HG02678 (cell line): ENCODE data around the gene CDH15.
"Not testable (repeated sequence)": the region's sequence is repeated elsewhere in the genome, so short reads cannot be mapped to it uniquely, and the experiment has no call there.

Experiments
- ATAC-seq: cut with Tn5 transposase; IDR thresholded peaks from one replicate; pipeline ENCODE4 v1.9.1; 2021; ENCODE audit warnings: mild to moderate bottlenecking, moderate library complexity; ENCODE audit not compliant: unreplicated experiment

The CDH15 gene

DNA sequence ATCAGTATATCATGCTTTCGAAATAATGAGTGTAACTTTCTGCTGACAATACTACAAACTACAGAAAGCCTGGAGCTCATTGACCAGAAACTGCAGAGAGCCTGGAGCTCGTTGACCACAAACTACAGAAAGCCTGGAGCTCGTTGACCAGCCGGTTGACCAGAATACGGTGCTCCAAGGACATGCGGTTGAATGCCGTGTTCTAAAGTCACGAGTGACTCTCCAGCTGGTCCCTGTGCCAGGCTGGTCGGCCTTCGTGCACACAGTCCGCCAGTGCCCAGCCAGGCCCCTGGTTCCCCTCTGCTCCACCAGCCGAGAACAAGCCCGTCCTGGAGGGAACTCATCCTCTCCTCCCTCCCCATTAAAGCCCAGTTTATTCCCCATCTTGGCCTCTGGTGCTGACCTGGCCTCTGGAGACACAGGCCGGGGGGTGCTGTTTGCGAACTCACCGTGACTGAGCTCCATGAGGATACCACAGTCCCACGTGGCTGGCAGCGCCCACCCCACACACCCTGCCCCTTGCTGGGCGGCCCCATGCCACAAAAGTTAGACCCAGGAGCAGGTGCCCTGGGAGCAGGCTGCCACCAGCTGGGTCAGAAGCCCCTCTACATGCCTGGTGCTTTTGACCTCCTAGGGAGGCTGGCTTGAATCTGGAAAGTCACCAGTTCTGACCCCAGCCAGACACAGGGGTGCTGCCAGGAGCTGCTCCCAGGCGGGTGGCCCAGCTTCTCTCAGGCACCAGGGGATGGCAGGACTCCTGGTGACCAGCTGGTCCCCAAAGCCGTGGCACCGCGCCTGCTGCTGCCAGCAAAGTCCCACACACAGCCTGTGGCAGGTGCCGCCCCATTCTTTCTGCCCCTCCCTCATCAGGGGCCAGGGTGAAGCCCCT lies 15.5 kb upstream of the CDH15 start:
- no peak for ATAC-seq

DNA sequence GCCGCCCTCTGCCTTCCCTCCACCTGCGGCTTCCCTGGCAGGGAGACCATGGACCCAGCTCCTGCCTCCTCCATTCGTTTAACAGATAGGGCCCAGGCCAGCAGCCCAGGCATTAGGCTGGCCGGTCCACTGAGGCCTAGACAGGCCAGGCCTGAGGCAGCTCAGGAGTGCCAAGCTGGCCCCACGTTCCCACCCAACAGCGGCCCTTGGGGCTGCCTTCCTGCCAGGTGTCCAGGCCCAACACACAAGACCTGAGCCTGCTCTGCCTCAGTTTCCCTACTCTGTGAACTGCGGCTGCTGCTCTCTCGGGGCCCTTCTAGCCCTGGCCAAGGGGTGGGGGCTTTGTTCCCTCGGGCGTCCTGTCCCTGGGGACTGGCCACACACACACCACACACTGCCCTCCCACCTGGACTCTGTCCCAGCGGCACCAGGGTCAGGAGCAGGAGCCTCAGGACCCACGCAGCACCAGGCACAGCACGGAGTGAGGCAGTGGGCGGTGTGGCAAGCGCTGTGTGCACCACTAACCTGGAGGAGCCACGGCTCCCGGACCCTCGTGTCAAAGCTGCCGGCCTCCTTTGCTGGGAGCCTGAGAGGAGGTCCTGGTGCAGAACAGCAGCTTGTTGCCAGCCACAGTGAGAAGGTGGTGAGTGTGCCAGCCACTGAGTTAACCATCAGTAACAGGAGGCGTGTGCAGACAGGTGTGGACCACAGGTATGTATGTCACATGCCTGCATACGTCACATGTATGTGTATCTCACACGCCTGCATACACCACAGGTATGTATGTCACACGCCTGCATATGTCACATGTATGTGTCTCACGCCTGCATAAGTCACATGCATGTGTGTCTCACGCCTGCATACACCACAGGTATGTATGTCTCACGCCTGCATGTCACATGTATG lies 14.6 kb upstream of the CDH15 start:
- ATAC-seq, result no peak

DNA sequence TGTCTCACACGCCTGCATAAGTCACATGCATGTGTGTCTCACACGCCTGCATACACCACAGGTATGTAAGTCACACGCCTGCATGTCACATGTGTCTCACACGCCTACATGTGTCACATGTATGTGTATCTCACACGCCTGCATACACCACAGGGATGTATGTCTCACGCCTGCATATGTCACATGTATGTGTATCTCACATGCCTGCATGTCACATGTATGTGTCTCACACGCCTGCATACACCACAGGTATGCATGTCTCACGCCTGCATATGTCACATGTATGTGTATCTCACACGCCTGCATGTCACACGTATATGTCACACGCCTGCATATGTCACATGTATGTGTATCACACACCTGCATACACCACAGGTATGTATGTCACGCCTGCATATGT lies 13.8 kb upstream of the CDH15 start:
- ATAC-seq, result no peak

DNA sequence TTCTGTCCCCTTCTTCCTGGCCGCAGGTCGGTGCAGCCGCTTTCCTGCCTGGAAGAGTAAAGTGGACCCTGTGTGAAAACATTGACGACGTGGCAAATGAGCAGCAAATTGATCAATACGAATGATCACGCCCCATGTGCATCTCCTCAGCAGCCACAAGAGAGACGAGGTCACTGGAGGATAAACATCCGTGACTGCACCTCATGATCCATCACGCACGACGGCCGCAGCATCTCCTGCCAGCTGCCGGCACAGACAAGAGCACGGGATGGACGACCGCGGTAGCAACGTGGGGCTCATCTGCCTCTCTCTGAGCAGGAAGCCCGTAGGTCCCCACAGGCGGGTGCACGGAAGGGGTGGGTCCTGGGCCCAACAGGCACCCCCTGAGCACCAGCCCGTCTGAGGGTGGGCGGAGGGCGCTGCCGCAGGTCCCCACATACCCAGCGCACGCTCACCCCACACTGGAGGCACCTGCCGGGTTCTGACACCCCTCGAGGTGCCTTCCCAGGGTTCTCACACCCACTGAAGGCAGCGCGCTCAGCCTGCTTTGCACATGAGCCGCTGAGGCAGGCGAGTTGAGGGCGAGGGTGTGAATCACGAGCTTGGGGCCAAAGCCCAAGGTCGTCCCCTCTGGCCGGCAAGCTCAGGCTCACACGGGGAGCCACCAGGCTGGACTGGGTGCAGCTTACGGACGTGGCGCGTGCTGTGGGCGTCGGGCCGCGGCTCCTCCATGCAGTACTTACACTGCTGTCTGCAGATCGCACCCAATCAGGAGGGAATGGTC lies 12.3 kb upstream of the CDH15 start:
- no peak for ATAC-seq

DNA sequence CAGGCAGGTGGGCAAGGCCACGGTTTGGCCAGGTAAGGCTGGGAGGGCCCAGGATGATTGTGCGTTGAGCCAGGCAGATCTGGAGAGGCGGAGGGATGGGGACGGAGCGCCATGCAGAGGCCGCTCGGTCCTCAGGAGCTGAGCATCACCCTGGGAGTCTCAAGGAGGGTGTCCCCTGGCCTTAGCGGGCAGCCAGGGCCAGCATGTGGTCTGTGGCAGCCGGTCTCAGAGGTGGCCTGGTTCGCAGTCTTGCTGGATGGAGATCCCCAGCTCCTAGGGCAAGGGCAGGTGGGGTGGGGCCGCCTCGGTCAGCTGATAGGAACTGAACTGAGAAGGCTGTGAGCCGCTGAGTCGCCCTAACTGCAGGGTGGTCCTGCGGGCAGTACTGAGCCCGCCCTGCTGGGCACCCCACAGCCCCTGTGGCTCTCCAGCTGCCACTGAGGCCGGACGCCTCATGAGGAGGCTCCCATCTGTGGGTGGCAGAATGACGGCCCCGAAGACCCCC lies 11.6 kb upstream of the CDH15 start:
- no peak for ATAC-seq

DNA sequence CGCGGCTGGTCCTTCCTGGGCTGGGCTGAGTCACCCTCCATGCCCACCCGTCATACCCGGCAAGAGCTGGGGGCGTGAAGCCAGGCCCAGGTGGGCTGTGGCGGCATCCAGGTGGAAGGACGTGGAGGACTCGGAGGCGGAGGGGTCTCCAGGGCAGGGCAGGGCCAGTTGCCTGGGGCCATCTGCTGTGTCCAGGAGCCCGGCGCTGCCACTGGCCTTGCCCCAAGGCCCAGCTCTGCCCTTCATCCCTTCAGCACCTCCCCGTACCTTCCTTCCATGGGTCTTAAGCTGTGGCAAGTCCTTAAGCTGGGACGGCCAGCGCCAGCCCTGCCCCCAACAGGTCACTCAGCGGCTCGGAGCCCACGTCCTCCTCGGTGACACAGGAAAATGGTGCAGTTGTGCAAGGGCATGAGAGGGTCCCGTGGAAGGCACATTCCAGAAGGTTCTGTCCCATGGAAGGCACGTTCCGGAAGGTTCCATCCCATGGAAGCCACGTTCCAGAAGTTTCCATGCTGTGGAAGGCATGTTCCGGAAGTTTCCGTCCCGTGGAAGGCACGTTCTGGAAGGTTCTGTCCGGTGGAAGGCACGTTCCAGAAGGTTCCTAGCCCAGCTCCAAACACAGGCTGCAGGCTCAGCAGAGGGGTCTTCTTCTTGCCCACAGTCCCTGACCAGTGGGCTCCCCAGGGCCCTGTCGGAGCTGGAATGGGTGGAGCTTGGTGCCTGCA lies 10.4 kb upstream of the CDH15 start:
- no peak for ATAC-seq

DNA sequence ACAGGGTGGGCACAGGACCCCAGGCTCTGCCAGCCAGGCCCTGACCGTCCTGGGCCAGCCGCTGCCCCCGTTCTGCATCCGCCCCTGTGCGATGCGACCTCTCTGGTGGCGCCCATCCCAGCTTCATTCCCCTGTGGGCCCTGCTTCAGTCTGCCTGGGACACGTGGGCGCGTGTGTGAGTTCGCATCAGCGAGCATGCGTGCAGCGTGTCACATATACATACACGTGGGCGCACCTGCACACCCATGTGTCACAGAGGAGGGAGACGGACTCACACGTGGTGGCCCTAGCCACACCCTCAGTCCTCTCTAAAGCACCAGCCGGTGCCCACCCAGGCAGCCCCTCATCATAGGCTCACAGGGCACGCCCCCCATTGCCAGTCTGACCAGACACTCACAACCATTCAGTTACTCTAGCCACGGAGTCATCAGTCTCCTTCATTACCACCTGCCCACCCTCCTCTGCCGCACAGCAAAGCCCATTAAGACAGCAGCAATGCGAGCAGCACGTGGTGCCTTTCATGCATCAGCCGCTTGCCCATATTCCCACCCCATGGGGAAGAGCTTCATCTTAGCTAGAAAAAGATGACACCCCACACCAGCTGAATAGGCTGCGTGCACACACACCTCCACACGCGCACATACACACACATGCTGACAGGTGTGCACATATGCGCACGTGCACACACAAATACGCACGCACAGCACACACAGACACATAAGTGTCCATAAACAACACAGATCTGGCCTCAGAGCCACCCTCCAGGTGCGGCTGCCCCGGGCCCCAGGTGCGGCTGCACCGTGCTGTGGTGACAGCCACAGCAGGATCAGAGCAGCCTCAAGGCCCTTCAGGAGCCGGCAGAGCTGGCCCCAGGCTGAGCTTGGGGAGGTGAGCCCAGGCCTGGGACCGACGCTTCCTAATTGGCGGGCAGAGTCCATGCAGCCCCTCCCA lies 9.5 kb upstream of the CDH15 start:
- no peak for ATAC-seq

DNA sequence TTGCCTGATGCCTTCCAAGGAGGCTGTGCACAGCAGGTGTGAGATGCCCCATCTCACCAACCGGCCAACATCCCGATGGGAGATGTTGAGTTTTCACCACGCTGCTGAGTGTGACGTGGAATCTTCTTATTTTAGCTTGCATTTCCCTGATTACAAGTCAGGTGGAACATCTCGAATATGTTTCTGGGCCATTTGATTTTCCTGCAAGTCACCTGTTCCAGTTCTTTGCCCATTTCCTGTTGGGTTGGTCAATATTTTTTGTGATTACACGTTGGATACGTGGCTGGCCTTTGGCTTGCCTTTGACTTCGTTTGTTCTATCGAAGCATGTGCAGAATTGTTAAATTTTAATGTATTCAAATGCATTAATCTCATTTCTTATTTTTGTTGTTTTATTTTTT lies 8.3 kb upstream of the CDH15 start:
- no peak for ATAC-seq

DNA sequence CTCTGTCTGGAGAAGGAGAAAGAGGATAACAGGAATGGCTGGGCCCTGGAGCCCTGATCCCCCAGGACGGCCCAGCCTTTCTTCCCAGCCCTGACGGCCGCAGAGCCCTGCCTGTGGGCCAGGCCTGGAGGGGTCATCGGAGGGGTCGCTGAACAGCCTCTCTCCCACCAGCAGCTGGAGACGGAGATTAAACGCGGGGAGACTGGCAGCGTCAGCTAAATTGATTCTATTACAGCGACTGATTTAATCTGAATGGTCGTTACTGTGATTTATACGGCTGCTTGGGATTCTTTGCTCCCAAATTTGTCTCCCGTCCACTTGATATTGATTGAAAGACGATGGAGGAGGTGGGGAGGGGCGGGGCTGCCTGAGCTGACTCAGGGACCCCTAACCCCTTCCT lies 7.1 kb upstream of the CDH15 start:
- no peak for ATAC-seq

DNA sequence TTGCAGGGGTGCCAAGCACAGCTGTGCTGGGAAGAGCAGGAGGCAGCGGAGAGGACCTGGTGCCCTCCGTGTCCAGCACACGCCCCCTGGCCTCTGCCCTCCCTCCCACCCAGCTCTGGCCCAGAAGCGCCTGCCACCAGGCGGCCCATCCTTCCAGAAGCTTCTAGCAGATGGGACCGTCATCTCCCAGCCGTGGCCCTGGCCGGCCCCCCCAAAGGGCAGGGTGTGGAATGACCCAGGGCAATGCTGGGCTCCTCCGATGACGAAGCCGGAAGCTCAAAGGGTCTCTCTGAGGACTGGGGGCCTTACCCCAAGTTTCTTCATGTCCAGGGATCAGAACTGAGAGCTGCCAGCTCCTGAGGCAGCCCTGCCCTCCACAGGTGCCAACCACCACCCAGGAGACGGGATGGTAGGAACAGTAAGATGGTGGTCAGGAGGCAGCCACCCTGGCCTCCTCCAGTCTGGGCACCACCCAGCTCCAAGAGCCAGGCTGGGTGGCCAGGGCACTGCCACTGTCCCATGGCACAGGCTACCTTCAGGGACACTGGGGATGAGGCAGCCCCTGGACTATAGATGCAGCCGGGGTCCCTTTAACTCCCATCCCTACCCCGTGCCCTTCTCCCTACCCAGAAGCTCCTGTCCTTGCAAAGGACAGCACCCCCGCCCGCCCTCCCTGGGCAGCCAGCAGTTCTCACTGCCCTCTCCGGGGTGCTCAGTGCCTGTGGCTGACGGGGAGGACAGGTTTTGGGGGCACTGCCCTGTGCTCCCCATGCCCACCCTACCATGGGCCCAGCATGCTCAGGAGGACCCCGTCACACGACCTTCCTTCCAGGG lies 6.5 kb upstream of the CDH15 start:
- no peak for ATAC-seq

DNA sequence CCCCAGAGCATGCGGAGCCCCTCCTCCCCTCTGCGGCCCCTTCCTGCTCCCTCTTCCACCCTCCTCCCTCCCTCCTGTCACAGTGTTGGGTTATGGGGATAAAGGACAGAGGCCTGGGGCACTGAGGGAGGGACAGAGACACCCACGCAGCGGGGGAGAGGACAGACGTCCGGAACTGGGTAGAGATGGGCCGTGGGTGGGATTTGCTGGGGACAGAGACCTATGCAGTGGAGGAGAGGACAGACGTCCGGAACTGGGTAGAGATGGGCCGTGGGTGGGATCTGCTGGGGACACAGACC lies 5.9 kb upstream of the CDH15 start:
- not testable (repeated sequence) for ATAC-seq

DNA sequence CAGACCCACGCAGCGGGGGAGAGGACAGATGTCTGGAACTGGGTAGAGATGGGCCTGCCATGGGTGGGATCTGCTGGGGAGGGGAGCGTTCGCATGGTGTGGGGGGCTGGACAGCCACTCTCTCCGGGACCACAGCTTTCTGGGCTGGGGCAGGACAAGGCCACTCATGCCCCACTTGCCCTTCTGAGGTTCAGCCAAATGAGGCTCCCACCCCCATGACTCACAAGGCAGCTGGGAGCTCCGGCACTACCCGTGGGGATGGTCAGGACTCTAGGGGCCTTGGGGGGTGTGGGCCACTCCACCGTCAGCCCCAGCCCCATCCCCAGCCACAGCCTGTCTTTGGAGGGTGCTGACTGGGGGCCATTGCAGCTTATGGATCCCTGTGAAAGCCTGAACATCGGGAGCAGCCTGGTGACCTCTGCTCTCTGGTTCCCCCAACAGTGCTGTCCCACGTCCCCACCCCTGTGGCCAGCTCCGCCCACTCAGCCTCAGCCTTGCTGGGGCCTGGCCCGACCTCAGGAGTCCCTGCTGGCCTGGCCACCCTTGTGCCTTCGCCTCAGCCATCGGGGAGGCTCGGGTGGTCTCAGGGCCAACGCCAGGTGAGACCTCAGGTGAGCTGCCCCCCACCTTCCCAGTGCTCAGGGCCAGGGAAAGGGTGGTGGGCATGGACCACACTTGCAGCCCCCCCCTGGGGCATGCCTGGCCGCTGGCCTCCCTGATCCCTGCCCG lies 4.7 kb upstream of the CDH15 start:
- ATAC-seq, result no peak

DNA sequence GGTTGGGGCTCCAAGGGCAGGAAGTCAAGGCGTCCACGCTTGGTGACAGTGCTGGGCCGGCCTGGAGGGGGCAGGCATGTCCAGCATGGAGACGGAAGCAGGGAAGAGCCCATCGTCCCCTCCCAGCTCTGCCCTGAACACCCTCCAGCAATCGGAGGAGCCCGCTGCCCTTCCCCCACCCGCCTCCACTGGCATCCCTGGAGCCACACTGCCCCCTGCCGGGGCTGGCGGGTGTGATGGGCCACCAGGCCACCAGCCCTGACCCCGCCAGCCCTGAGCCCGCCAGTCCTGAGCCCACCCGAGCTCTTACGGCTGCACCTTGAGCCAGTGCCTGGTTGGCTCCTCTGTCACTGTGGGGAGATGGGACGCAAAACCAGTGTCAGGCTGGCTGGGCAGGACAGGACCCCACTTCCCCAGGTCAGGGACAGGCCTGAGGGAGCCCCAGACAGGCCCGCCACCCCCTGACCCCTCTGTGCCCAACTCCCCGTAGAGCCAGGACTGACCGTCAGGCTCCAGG lies 4.1 kb upstream of the CDH15 start:
- no peak for ATAC-seq

DNA sequence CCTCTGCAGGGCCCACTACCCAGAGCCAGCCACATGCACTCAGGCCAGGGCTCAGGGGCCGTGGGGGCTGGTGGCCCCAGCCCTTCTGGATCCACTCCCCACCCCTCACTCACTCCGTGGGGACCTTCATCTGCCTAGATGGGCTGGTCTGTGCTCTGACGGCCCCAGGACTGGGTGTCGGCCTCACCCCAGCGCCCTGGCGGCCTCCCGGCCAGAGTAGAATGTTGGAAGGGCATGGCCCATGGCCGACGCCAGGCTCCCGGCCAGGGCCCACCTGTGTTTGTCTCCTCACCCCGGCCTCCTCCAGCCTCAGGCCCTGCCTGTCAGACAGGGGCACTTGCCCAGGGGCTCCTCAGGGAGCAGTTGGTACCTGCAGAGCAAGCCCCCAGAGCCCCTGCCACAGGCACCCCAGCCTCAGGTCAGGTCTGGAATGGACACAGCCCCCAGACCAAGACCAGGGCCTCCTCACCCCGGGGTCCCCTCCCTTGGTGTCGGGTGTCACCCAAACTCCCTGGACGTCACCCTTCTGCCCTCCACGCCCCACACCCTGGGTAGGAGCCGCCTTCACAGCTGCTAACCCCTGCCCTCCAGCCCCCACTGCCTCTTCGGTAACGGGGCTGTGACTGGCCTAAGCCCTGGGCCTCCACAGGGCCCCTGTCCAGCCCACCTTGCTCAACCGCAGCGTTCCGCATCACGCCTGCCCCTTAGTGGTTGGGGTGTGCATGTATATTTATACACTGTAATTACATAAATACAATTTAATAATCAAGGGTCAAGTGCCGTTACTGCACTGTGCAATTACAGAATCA lies 3.0 kb upstream of the CDH15 start:
- ATAC-seq, result no peak

DNA sequence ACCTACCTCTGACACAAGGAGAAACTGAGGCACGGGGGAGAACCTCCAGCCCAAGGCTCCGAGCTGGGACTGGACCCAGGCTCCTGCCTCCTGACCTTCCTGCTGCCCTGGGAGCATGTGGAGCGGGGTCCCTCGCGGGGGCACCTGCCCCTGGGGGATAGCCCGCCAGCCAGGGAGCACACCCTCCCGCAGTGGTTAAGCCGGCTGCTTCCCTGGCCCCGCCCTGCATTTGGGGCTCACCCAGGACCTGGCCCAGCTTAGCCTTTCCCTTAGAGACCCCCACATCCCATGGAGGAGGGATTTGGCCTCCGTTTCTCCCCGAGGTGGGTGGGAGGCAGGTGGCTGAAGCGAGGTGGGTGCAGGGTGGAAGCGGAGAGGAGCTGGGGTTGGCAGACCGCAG lies 1.8 kb upstream of the CDH15 start:
- ATAC-seq, result no peak

DNA sequence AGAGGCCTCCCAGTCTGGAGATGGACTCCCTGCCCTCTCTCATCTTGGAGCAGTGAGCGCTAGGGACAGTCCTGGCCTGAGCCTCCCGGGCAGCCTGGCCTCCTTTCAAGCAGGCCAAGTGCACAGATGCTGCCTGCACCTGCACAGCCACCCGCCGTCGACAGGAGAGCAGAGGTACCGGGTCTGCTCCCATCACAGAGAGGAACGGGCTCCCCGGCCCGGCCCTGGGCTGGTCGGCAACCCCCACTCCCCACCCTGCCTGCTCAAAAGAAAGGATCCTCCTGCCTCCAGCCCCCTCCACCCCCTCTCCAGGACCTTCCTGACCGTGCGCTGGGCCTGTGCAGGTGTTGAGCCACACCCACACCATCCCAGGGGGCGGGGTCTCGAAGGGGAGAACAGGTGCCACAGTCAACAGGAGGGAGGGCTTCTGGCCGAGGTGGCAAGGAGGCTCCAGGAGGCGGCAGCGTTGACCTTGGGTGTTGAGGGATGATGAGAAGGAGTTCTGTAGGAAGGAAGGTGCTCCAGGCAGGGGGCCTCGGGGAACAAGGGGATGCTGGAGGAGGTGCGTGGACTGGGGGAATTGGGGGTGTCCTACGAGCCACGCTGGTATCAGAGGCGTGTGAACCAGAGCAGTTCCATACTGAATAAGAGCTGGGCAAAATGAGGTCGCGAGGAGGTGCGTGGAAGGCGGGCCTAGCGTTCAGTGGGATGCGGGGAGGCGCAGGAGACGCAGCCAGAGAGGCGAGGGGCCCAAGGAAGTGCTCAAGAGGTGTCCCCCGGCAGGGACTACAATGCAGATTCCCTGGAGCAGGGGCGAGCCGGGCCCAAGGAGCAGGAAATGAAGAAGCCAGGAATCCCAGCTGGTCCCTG lies 967 bp upstream of the CDH15 start:
- no peak for ATAC-seq
